IMR-90 (cell line): Measurements from ENCODE around the gene MAN2A2.

ENCODE experiments used
- BHLHE40 ChIP-seq: fragments of 150-350 bp; IDR thresholded peaks from 2 replicates; pipeline ENCODE4 v1.6.1; 2016; ENCODE audit warnings: mild to moderate bottlenecking, low read depth, low read length
- CEBPB ChIP-seq: IDR thresholded peaks from 2 replicates; pipeline ENCODE4 v1.6.1; 2012; ENCODE audit warnings: low read depth, low read length, improper control_type of control experiment
- MXI1 ChIP-seq: IDR thresholded peaks from 2 replicates; pipeline ENCODE4 v1.6.1; 2012; ENCODE audit warnings: low read depth, mild to moderate bottlenecking, low read length, moderate library complexity, borderline replicate concordance
- POLR2A ChIP-seq: IDR thresholded peaks from 2 replicates; pipeline ENCODE4 v1.6.1; 2012; ENCODE audit warnings: mild to moderate bottlenecking, low read depth, low read length
- RAD21 ChIP-seq: IDR thresholded peaks from 2 replicates; pipeline ENCODE4 v1.6.1; 2012; ENCODE audit warnings: low read length, improper control_type of control experiment
- SMC3 ChIP-seq: fragments of 150-350 bp; IDR thresholded peaks from 2 replicates; pipeline ENCODE4 v1.6.1; 2016; ENCODE audit warnings: low read depth, mild to moderate bottlenecking, antibody characterized with exemption, low read length, moderate library complexity
- TF ChIP-seq, protein P1 (sequence below): conservative IDR thresholded peaks from 2 replicates; pipeline ENCODE4 v1.5.1; 2012; ENCODE audit warnings: mild to moderate bottlenecking, low read depth, low read length, improper control_type of control experiment

DNA sequence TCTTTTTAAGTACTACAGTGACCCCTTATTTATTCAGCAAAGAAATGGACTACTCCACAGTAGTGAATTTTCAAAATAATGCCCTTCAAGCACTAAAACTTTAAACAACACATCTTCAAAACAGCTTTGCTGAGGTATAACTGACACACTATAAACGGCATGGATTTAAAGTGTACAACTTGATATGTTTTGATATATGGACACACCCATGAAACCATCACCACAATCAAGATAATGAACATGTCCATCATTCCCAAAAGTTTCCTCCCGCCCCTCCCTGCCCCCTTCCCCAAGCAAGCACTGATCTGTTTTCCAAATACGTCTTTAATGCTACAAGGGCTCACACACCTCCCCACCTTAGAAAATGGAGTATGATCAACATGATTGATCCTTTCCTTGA, 36.3 kb upstream of the MAN2A2 start:
- TF ChIP-seq, protein P1, sequence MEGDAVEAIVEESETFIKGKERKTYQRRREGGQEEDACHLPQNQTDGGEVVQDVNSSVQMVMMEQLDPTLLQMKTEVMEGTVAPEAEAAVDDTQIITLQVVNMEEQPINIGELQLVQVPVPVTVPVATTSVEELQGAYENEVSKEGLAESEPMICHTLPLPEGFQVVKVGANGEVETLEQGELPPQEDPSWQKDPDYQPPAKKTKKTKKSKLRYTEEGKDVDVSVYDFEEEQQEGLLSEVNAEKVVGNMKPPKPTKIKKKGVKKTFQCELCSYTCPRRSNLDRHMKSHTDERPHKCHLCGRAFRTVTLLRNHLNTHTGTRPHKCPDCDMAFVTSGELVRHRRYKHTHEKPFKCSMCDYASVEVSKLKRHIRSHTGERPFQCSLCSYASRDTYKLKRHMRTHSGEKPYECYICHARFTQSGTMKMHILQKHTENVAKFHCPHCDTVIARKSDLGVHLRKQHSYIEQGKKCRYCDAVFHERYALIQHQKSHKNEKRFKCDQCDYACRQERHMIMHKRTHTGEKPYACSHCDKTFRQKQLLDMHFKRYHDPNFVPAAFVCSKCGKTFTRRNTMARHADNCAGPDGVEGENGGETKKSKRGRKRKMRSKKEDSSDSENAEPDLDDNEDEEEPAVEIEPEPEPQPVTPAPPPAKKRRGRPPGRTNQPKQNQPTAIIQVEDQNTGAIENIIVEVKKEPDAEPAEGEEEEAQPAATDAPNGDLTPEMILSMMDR: no peak
- TF ChIP-seq POLR2A (no peak), CEBPB (no peak), BHLHE40 (no peak), MXI1 (no peak), RAD21 (no peak), SMC3 (no peak)
